SK-N-MC (cell line): ENCODE measurements around the gene GALNT9.

Source experiments
- EZH2 ChIP-seq: fragments of 200-600 bp; sonication (generic); IDR thresholded peaks from one replicate; pipeline ENCODE4 v1.6.1; 2017; ENCODE audit warnings: antibody characterized with exemption
- FOXP2 ChIP-seq: optimal IDR thresholded peaks from 2 replicates; pipeline ENCODE3; 2011; ENCODE audit warnings: mild to moderate bottlenecking, moderate library complexity; ENCODE audit not compliant: insufficient read depth; ENCODE audit errors: extremely low read length, control extremely low read depth
- POLR2AphosphoS5 ChIP-seq: IDR thresholded peaks from 2 replicates; pipeline ENCODE4 v1.6.1; 2012; ENCODE audit warnings: mild to moderate bottlenecking, low read depth, low read length, borderline replicate concordance

DNA sequence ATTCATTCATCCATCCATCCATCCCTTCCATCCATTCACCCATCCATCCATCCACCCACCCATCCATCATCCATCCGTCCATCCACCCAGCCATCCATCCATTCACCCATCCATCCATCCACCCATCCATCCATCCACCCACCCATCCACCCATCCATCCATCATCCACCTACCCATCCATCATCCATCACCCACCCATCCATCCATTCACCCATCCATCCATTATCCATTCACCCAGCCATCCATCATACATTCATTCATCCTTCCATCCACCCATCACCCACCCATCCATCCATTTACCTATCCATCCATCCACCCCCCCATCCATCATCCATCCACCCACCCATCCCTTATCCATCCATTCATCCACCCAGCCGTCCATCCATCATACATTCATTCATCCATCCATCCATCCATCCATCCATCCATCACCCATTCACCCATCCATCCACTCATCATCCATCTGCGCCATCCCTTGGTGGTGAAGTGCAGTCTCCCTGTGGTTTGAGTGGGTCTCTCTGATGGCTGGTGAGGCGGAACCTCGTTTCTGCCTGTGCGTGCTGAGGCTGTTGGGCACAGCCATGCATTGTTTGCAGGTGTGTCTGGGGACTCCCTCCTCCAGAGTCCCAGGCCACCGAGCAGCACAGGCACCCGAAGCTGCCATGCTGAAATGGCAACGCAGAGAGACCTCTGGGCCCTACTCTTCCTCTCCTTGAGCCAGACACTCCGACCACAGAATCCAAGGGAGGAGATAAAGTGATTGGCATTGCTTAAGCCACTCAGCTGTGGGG, 162.4 kb downstream of the GALNT9 start:
- TF ChIP-seq EZH2 (no peak), FOXP2 (no peak), POLR2AphosphoS5 (no peak)
